ENCODE measurements around the gene ATP11A.

GRCh38 chr13:112857914-112858490 lies 168.2 kb downstream of the ATP11A start:
- TF ChIP-seq CTCF (IDR thresholded peaks at IDR 0.05): no peak
- TF ChIP-seq POLR2A (IDR thresholded peaks at IDR 0.05): no peak
